ENCODE measurements around the gene CERT1.

CERT1 gene

DNA sequence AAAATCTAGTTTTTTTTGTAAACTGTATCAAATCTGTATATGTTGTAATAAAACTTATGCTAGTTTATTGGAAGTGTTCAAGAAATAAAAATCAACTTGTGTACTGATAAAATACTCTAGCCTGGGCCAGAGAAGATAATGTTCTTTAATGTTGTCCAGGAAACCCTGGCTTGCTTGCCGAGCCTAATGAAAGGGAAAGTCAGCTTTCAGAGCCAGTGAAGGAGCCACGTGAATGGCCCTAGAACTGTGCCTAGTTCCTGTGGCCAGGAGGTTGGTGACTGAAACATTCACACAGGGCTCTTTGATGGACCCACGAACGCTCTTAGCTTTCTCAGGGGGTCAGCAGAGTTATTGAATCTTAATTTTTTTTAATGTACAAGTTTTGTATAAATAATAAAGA is 150.1 kb downstream of the CERT1 start:
- Histone ChIP-seq H4K20me1 (ENCODE audit: insufficient read depth) (no peaks in the 10 kb centered on the region), H3K4me2 (no peak overlapping the region), H3K4me3 (IDR thresholded peaks at IDR 0.05; ENCODE audit: insufficient read depth, low read depth, low read length) (no peak overlapping the region), H3K27ac (no peak overlapping the region), H3K9ac (no peak overlapping the region), H3K36me3 (ENCODE audit: insufficient read depth) (peaks cover 11% of the 10 kb centered on the region; the same call in 1 of the 2 replicates), H3K4me1 (ENCODE audit: low read depth, poor library complexity, severe bottlenecking) (peaks cover 6% of the 10 kb centered on the region), H2AFZ (ENCODE audit: low read depth) (no peak overlapping the region), H3K27me3 (ENCODE audit: insufficient read depth, low read depth) (no peaks in the 10 kb centered on the region), H3K79me2 (ENCODE audit: insufficient read depth, low read depth) (no peaks in the 10 kb centered on the region)
- TF ChIP-seq, protein P1, sequence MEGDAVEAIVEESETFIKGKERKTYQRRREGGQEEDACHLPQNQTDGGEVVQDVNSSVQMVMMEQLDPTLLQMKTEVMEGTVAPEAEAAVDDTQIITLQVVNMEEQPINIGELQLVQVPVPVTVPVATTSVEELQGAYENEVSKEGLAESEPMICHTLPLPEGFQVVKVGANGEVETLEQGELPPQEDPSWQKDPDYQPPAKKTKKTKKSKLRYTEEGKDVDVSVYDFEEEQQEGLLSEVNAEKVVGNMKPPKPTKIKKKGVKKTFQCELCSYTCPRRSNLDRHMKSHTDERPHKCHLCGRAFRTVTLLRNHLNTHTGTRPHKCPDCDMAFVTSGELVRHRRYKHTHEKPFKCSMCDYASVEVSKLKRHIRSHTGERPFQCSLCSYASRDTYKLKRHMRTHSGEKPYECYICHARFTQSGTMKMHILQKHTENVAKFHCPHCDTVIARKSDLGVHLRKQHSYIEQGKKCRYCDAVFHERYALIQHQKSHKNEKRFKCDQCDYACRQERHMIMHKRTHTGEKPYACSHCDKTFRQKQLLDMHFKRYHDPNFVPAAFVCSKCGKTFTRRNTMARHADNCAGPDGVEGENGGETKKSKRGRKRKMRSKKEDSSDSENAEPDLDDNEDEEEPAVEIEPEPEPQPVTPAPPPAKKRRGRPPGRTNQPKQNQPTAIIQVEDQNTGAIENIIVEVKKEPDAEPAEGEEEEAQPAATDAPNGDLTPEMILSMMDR (conservative IDR thresholded peaks at IDR 0.05; ENCODE audit: low read depth, low read length), result no peak

DNA sequence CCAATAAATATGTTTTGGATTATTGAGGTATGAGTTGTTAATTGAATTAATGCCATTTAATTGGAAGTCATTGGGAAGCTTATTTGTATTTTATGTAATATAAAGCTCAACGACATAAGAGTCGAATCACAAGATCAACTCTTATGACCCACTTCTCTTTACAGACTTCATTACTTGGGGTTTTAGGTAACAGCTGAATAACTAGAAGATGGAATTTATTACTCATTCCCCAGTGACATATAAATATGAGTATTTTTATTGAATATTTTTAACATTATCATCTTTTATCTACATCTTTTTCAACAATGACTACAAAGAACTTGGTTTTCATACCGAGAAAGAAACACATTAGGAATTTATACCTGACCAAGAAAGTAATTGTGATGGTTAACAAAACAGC is 153.3 kb downstream of the CERT1 start:
- H3K27ac ChIP-seq, result no peak overlapping the region
- TF ChIP-seq, protein P1 (conservative IDR thresholded peaks at IDR 0.05; ENCODE audit: low read depth, low read length), result no peak
- no peak overlapping the region for H3K4me2 ChIP-seq
- no peaks in the 10 kb centered on the region for H3K27me3 ChIP-seq (ENCODE audit: insufficient read depth, low read depth)
- H3K4me3 ChIP-seq (IDR thresholded peaks at IDR 0.05; ENCODE audit: insufficient read depth, low read depth, low read length), result no peak overlapping the region
- H3K4me1 ChIP-seq (ENCODE audit: low read depth, poor library complexity, severe bottlenecking), result no peaks in the 10 kb centered on the region
- H2AFZ ChIP-seq (ENCODE audit: low read depth), result no peak overlapping the region
- no peak overlapping the region for H3K9ac ChIP-seq
- H4K20me1 ChIP-seq (ENCODE audit: insufficient read depth), result no peaks in the 10 kb centered on the region
- H3K79me2 ChIP-seq (ENCODE audit: insufficient read depth, low read depth), result no peaks in the 10 kb centered on the region
- H3K36me3 ChIP-seq (ENCODE audit: insufficient read depth), result peaks cover 21% of the 10 kb centered on the region; the same call in 1 of the 2 replicates

DNA sequence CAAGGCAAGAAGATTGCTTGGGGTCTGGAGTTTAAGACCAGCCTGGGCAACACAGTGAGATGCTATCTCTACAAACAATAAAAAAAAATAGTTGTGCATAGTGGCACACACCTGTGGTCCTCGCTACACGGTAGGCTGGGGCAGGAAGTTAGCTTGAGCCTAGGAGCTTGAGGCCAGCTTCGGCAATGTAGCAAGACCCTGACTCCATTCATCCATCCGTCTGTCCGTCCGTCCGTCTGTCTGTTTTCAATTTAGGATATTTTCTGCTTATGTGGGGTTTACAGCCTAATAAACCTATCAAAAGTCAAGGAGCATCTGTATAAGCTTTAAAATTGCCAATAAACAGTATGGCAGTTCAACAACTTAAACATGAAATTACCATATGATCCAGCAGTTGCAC is 154.7 kb downstream of the CERT1 start:
- no peaks in the 10 kb centered on the region for H3K27me3 ChIP-seq (ENCODE audit: insufficient read depth, low read depth)
- H4K20me1 ChIP-seq (ENCODE audit: insufficient read depth), result peaks cover 2% of the 10 kb centered on the region; the same call in 1 of the 2 replicates
- no peak overlapping the region for H3K27ac ChIP-seq
- H3K36me3 ChIP-seq (ENCODE audit: insufficient read depth), result peaks cover 27% of the 10 kb centered on the region; the same call in 1 of the 2 replicates
- H3K4me1 ChIP-seq (ENCODE audit: low read depth, poor library complexity, severe bottlenecking), result peaks cover 3% of the 10 kb centered on the region
- H3K9ac ChIP-seq, result no peak overlapping the region
- H3K4me2 ChIP-seq, result no peak overlapping the region
- H3K79me2 ChIP-seq (ENCODE audit: insufficient read depth, low read depth), result no peaks in the 10 kb centered on the region
- H2AFZ ChIP-seq (ENCODE audit: low read depth), result no peak overlapping the region
- no peak overlapping the region for H3K4me3 ChIP-seq (IDR thresholded peaks at IDR 0.05; ENCODE audit: insufficient read depth, low read depth, low read length)
- TF ChIP-seq, protein P1 (conservative IDR thresholded peaks at IDR 0.05; ENCODE audit: low read depth, low read length), result no peak

DNA sequence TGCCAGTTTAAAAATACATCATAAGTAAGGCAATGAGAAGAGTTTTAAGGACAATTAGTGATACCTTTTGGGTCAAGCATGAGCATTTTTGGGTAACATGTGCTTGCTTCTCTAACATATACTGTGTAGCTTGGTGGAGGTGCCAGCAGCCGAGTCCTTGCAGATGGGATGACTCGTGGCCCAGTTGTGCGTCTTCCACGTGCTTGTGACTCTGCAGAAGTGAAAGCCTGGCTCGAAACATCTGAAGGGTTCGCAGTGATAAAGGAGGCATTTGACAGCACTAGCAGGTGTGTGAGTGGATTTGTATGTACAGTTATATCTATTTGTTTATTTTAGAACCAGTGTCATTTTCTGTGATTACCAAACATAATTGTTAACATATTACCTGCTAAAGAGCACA is 156.2 kb downstream of the CERT1 start:
- TF ChIP-seq, protein P1 (conservative IDR thresholded peaks at IDR 0.05; ENCODE audit: low read depth, low read length), result no peak
- H3K4me3 ChIP-seq (IDR thresholded peaks at IDR 0.05; ENCODE audit: insufficient read depth, low read depth, low read length), result no peak overlapping the region
- H3K27me3 ChIP-seq (ENCODE audit: insufficient read depth, low read depth), result no peaks in the 10 kb centered on the region
- H3K4me2 ChIP-seq, result no peak overlapping the region
- H3K4me1 ChIP-seq (ENCODE audit: low read depth, poor library complexity, severe bottlenecking), result peaks cover 18% of the 10 kb centered on the region
- no peaks in the 10 kb centered on the region for H3K79me2 ChIP-seq (ENCODE audit: insufficient read depth, low read depth)
- H3K27ac ChIP-seq, result no peak overlapping the region
- H2AFZ ChIP-seq (ENCODE audit: low read depth), result no peak overlapping the region
- H3K36me3 ChIP-seq (ENCODE audit: insufficient read depth), result peaks cover 25% of the 10 kb centered on the region; the same call in 1 of the 2 replicates
- H4K20me1 ChIP-seq (ENCODE audit: insufficient read depth), result peaks cover 6% of the 10 kb centered on the region
- H3K9ac ChIP-seq, result no peak overlapping the region

Data from KMS-11 (cell line).